CD4-positive, alpha-beta T cell treated with Interleukin-10 for 1 hour (primary cell): ENCODE measurements around the gene RNF112.

ENCODE experiments used
- DNase-seq: peaks from one replicate; pipeline ENCODE4 v3.0.0-alpha.2; 2020

RNF112 gene

GRCh38 chr17:19388791-19389785 lies 21.9 kb upstream of the RNF112 start:
- DNase-seq: no peak

DNA sequence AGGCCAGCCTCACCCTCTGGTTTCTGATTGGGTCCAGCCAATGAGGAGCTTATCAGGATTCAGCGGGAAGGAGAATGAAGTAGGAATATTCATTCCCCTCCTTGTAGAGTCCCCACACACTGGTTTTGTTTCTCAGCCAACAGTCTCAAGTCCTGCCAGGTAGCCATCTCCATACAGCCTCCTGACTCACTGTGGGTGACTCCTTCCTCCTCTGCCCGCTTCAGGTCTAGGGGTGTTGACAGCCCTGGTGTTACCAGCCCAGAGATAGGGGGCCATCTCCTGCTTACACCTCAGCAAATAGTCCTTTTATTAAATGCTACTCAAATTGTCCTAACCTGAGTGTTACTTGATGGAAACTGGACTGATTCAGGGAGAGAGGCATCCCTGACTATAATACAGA lies 20.1 kb upstream of the RNF112 start:
- DNase-seq: no peak

- no peak for DNase-seq
These were observed 19.6 kb upstream of the RNF112 start for GRCh38 chr17:19391432-19391831.

DNA sequence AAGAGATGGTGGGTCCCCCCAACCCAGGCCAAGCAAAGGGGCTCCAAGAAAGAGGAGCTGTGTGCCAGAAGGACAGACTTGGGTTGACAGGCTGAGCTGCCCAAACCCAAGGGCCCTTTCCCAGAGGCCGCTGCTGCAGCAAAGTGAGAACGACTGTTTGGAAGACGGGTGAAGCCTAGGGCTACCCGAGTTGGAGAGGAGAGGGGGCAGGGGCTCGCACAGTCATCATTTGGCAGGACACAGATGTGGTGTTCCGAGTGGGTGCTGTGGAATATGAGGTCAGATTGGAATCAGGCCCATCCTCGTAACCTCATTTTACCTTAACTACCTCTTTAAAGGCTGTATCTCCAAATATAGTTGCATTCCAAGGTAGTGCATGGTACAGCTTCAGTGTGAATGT lies 18.7 kb upstream of the RNF112 start:
- DNase-seq: no peak

- no peak for DNase-seq
These were observed 13.4 kb upstream of the RNF112 start for GRCh38 chr17:19397556-19398041.

DNA sequence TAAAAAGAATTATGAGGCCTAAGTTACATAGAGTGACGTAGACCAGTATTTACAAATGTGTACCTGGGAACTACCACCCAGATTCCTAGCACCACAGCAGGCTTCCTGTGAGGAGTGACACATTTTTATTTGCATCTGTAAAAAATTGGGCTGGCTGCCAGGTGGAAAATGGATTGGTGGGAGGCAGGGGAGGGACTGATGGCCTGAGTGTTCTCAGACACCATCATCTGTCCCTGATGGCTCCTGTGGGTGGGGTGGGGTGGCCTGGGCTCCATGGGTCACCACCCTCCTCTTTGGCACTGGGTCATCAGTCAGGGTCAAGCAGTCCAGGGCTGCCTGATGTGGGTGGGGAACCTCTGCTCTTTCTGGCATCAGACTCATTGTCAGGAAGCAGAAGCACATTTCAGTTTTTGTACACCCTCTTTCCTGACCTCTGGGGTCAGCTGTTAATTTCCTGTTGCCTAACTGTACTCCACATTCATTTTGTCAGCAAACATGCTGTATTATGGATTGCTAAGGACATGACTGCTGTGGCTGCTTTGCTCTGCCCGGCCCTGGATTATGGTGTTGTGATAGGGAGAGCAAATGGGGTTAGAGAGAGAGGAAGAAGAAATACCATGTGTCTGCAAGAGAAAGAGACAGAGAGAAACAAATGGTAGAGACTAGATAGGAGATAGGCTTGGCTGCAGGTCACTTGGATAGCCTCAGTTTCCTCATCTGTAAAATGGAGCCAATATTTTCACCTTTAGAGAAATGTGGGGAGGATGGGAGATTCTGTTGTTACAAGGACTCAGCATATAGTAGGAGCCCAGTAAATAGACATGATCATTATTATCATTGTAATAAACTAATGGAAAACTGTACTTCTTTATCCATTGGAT lies 12.5 kb upstream of the RNF112 start:
- no peak for DNase-seq

DNA sequence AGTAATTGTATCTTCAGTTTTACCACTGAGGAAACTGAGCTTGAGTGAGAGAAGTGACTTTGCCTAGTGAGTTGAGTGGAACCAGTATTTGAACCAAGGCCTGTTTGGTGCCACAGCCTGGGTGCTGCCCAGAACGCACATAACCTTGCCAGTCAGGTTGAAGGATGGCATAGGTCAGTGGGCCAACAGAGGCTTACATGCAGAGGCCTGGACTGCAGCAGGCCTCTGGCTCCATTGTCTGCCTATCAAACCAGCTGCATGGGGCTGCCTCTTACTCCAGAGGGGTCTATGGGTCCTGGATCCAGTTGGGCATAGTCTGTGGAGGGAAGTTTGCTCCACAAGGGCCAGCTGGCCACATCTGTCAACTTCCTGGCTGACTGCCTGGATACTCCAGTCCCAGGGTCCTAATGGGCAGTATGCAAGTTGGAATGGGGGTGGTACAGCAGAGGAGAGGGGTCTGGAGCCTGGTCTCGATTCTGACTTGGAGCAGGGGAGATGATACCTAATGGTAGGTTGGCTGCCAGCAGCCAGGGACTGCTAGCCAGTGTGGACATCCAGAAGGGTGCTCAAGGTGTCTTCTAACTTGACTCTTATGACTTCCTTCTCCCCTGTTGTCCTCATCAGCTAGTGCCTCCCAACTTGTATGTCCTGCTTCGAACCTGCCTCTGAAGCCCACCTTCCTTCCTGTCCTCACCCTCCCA lies 11.1 kb upstream of the RNF112 start:
- DNase-seq: no peak

- DNase-seq: no peak
These were observed 9.6 kb upstream of the RNF112 start for GRCh38 chr17:19401321-19402010.

DNA sequence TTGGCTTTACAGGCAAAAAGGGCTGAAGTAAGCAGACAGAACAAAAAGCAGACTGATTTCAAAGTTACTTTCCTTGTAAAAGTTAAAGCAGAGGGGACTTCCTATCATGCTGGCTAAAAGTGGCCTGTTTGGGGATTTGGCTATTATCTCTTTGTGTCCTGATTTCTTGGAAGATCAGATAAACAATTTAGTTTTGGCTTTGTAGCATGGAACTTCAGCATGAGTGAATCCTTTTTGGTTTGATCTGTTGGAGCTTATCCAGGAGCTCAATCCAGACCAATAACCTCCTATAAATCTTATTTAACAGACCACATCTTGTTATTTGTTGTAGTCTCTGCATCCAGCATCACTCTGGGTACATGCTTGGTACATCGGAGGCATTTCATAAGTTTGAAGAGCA lies 8.9 kb upstream of the RNF112 start:
- DNase-seq: no peak

DNA sequence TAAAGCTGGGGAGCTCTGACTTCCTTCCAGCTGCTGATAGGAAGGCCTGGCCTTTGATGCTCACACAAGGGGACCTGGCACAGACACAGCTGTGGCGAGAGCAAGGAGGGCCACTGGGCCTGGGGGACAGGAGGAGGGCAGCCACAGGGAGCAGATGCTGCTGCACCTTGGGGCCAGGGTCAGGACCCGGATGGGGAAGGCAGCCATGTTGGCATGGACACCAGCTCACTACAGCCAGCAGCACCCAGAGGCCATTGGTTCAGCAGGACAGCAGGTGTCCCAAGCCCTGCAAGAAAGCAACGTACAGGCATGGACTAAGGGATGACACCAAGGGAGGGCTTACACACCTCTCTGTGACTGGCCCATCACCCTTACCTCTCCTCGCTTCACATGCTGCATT lies 8.0 kb upstream of the RNF112 start:
- no peak for DNase-seq

DNA sequence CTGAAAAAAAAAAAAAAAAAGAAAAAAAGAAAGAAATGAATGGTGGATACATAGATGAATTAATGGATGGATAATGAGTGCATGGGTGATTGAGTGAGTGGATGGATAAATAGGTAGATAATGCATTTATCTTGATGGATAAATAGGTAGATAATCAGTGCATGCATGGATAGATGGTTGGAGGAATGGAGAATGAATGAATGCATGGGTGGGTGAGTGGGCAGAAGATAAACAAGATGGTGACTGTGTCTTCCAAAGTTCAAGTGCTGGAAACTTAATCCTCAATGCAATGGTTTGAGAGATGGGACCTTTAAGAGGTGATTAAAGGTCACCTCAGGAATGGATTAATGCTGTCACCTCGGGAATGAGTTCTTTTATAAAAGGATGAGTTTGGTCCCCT lies 6.8 kb upstream of the RNF112 start:
- no peak for DNase-seq

DNA sequence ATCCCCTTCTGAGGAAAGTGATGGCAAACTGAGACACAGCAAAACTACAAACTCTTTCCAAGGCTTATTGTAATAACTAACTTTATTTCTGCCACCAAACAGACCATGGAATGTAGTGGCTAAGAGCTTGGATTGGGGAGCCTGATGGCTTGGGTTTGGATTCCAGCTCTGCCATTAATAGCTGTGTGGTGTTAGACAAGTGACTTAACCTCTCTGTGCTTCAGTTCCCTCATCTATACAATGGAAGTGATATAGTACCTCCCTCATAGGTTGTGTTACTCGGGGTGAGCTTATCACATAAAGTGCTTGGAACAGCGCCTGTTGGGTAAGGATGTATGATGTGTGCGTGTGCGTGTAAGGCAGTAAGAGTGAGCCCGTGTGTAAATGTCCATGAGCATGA lies 5.9 kb upstream of the RNF112 start:
- no peak for DNase-seq

DNA sequence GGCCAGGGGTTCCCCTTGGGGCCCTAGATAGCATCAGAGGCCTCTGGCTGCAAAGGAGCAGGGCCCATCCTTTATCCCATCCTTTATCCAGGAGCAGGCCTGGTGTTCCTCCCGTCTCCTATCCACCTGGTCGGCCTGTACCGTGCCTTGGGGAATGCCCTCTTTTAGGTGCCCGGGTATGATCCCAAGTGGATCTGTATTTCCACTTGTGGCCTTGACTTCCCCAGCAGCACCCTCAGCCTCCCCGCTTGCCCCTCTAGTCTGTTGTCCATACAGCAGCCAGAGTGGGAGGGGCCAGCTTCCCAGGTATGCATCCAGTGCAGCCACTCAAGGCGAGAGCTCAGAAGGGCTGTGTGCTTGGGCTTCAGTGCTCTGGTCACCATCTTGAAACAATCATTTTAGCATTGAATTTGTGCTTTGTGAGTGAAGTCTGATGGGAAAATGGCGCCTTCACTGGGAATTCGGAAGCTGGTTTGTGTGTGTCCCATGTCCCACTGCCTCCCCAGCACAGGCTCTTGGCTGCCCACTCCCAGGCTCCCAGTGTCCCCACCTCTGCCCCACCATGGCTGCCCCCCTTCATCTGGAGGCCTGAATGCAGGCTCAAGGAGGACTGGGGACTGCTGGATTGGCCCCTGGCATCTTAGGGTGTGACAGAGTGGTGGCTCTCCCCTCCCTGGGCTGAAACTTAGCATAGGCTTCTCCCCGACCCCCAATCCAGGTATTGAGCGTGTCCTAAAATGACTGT lies 3.3 kb upstream of the RNF112 start:
- DNase-seq: no peak

- DNase-seq: no peak
These were observed 2.7 kb upstream of the RNF112 start for GRCh38 chr17:19408346-19408710.

GRCh38 chr17:19409066-19409465 lies 2.0 kb upstream of the RNF112 start:
- DNase-seq: no peak

DNA sequence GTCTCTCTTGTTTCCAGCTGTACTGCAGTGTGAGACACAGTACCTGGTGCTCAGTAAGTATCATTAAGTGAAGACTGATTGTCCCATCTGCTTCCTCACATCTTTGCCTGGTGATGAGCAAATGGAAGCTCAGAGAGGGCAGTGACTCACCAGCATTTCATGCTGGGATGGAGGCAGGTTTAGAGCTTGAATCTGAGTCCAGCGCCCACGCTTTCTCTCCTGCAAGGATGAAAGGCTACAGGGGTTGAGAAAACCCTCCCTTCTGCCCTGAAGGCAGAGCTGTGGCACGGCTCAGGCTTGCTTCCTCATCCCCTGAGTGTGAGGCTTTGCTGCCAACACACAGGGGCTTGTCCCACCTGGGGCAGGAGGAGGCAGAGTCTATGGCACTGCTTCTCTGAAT lies 1.5 kb upstream of the RNF112 start:
- no peak for DNase-seq

DNA sequence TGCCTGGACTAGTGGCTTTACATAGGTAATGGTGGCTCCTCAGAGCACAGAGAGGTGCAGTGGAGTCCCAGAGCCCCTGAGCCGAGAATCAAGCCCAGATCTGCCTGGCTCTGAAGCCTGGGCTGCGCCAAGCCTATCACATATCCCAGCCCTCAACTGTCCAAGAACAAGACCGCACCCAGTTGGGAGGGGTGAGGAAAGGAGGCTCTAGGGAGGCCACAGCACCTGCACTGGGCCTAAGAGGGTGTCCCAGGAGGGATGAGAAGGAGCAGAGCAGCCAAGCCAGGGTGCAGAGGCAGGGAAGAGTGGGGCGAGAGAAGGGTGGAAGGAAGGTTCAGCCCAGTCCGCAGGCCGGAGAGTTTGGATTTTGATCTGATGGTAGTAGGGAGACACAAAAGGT lies 941 bp upstream of the RNF112 start:
- no peak for DNase-seq

GRCh38 chr17:19411631-19412030 lies 599 bp downstream of the RNF112 start:
- no peak for DNase-seq

DNA sequence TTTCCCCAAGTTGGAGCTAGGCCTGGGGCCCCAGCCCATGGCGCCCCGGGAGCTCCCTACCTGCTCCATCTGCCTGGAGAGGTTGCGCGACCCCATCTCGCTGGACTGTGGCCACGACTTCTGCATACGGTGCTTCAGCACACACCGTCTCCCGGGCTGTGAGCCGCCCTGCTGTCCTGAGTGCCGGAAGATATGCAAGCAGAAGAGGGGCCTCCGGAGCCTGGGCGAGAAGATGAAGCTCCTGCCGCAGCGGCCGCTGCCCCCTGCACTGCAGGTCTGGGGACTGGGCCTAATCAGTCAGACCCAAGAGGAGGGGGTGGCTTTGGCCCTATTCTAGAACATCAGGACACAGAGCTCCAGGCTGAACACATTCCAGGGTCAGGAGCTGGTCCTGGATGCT lies 1.5 kb downstream of the RNF112 start:
- DNase-seq: no peak

DNA sequence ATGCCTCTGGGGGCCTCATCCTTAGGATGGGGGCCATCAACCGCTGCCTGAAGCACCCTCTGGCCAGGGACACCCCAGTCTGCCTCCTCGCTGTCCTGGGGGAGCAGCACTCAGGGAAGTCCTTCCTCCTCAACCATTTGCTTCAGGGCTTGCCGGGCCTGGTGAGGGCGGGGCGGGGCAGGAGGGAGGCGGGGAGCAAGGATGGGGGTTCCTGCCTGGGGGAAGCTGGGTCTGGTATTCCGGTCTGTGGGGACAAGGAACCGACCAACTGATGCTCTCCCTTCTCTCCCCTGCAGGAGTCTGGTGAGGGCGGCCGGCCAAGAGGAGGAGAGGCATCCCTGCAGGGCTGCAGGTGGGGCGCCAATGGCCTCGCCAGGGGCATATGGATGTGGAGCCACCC lies 2.0 kb downstream of the RNF112 start:
- DNase-seq: no peak

DNA sequence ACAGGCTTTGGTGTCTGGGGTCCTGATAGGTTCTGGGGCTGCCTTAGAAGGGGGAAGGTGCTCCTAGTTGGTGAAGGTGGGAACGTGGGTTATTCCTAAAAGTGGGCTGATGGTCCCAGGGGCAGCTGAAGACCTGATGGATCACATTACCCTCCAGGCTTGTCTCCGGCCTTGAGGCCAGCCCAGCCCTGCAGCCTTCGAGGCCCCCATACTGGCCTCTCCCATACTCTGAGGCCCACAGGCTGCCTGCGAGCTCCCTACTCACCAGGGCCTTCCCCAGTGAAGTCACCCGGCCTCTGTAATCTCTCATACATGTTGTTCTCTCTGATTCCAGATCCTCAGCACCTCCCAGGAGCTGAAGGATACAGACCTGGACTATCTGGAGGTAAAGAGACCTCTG lies 2.7 kb downstream of the RNF112 start:
- DNase-seq: no peak
